ENCODE data around the gene C10orf105.

C10orf105 gene

DNA sequence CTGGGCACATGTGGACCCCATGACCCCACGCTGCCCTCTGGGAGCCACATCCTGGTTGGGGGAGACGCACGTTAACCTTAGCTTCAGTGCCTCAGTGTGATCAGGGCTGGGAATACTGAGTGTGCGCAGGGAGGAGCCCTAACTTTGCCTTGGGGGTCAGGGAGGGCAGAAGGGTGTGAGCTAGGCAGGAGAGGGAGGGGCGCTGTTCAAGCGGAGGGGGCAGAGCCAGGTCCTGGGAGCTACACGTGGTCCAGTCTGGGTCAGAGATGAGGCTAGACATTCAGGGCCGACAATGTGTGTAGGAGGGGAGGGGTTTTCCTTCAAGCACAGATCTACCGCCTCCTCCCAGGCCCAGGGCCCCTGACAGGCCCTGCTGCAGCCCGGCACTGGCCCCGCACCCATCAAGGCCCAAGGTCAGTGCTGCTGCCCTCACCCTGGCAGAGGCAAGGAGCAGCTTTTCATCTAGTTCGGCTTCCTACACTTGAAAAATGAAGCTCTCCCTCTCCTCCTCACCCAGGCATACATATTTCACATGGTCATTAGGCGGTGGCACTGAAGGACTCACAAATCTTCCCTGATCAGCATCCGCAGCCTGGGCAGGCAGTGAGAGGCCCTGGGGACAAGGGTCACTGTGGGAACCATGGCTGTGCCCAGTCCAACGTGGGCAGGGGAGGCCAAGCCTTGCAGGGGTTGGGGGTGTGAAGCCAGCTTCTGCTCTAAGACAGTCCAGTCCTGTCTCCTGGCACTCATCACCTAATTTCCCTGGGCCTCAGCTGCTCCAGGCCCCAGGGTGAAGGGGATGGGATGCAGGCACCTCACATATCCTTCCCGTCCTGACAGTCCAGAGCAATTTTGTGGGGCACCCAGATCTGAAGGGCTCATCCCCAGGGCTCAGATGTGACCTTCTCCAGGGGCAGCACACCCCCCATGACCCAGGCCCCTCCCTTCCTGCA, 47.3 kb downstream of the C10orf105 start:
- no peak for DNase-seq

DNA sequence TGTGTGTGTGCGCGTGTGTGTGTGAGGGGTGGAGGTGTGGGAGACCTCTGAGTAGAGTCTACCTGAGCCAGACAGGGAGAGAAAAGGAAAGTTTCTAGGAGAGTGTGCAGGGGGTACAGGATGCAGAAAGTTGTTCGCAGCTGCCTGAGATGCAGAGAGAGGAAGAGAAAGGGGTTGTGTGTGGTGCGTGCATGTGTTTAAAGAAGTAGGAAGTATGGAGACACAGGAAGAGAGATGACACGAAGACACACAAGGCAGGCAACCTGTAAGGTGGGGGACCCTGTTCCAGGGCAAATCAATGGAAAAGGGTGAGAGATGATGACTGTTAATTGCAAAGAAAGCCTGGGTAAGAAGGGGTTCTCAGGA, 52.2 kb downstream of the C10orf105 start:
- DNase-seq = no peak

DNA sequence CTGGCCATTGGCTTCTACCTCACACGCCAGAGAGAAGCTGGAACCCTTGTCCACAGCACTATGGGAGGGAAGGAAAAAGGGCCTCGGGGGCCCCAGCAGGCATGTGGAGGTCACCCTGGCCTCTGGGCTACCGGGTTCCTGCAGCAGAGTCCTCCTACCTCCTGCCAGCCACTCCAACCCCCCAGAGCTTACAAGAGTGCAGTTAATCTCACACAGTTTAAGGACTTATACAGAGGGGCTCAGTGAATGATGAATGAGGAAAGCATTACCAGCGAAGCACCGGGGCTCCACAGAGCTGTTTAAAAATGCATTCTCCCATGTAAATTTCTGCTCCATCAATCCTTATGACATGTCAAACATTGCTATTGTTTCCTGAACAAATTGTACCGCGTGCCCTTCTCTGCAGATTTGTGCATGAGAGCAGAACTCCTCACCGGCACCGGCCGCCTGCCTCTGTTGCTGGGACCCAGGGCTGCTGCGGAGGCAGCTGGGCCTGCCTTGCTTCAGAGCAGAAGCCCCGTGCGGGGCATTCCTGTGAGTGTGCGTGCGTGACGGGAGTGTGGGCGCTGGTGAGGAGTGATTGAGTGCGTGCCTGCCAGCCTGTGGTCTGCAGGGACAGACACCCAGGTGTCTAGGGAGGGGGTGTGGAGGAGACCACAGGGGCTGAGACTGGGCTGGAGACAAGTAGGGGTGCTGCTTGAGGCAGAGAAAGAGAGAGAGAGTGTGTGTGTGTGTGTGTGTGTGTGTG, 52.8 kb downstream of the C10orf105 start:
- DNase-seq = no peak

DNA sequence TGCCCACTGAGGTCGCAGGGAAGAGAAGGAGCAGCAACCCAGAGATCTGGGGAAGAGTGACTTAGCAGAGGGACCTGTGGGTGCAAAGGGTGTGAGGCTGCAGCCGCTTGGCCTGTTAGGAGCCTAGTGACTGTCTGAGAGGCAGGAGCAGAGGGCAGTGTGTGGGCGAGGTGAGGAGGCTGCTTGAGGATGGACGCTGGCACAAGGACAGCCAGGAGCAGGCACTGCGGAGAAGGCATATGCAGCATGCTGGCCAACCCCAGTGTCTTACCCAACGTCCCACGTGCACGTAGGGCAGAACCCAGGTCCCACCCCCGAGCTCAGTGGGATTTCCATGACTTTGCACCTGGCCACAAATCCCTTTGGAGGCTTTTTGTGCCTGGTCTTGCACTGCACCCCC, 54.1 kb downstream of the C10orf105 start:
- DNase-seq = no peak

DNA sequence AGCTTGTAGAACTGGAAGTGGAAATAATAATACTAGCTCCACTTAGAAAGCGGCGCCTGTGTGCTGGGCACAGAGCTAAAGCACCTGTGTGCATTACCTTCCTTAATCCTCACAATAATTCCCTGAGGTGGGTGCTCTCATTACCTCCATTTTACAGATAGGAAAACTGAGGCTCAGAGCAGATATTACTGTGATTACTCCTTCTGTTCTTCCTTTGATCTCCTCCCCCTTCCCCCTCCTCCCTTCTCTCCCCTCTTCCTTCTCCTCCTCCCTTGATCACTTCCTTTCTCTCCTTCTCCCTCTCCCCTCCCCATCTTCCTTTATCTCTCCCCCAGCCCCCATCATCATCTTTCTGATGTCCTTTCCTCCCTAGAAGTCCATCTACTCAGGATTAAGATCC, 55.0 kb downstream of the C10orf105 start:
- no peak for DNase-seq

DNA sequence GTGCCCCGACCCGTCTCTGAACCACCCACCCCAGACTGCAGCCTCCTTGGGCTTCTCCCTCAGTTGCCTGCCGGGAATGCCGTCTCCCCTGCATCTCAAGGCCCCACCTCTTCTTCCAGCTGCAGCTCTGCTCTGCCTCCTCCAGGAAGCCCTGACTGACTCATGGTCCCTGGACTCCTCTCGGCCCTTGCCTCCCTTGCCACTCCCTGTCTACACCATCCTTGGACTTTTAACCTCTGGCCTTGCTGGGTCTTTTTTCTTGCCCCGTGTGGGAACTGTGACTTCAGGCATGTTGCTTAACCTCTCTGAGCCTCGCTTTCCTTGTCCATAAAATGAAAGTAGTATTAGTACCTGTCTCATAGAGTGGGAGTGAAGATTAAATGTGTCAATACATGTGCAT, 56.3 kb downstream of the C10orf105 start:
- no peak for DNase-seq

DNA sequence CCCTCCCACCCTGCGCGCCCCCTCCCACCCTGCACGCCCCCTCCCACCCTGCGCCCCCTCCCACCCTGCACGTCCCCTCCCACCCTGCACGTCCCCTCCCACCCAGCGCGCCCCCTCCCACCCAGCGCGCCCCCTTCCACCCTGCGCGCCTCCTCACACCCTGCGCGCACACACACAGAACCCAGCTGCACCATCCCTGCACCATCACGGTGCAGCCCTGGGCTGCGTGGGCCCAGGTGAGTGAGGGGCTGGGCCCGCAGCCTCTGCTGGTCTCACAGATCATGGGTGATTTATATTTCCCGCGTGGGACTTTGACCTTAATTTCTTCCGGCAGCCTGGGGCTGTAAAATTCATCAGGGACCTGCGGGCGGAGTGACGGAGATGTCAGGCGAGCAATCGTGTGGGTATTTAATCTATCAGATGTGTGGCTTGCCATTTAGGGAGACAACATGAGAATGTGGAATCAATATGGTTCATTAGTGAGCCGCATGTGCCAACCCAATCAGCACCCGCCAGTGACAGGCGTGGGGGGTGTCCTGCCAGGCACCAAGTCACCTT, 57.7 kb downstream of the C10orf105 start:
- DNase-seq = no peak

Data from NK-92 treated with Interleukin-12 subunit alpha and Interleukin-12 subunit beta, amount 100 ng/mL, for 24 hours (cell line).